GM13976 (cell line): ENCODE data around the gene FANCM.

Experiments
- DNase-seq: peaks from one replicate; pipeline ENCODE4 v3.0.0; 2012; ENCODE audit warnings: low spot score
- CTCF ChIP-seq: IDR thresholded peaks from 2 replicates; pipeline ENCODE4 v1.5.1; 2012; ENCODE audit warnings: borderline replicate concordance, mild to moderate bottlenecking; ENCODE audit not compliant: insufficient read depth; ENCODE audit errors: extremely low read depth, missing control alignments, control extremely low read depth
- in situ Hi-C: fragments of 300-500 bp; cut with MboI; formaldehyde crosslinking; loops from one replicate; pipeline ENCODE4 v1.12.0; 2022; ENCODE audit warnings: low sequenced_read_pairs, mixed read lengths, inconsistent platforms; ENCODE audit not compliant: unreplicated experiment

Gene FANCM

GRCh38 chr14:45194964-45195363 is 59.2 kb downstream of the FANCM start:
- no peak for TF ChIP-seq CTCF
- in situ Hi-C loops = no loop called here
- DNase-seq = no peak

- in situ Hi-C loops = no loop called here
- no peak for TF ChIP-seq CTCF
- no peak for DNase-seq
These were observed 62.8 kb downstream of the FANCM start for GRCh38 chr14:45198551-45198950.

- DNase-seq = no peak
- no peak for TF ChIP-seq CTCF
- in situ Hi-C loops = no loop called here
These were observed 63.5 kb downstream of the FANCM start for GRCh38 chr14:45199230-45199629.

GRCh38 chr14:45201905-45202304 is 66.2 kb downstream of the FANCM start:
- no peak for DNase-seq
- in situ Hi-C loops = no loop called here
- TF ChIP-seq CTCF = peak; percentile 42

- TF ChIP-seq CTCF = no peak
- DNase-seq = no peak
- in situ Hi-C loops = no loop called here
These were observed 68.5 kb downstream of the FANCM start for GRCh38 chr14:45204241-45204640.

- in situ Hi-C loops = no loop called here
- no peak for DNase-seq
- TF ChIP-seq CTCF = no peak
These were observed 74.4 kb downstream of the FANCM start for GRCh38 chr14:45210159-45210558.

GRCh38 chr14:45211295-45211694 is 75.6 kb downstream of the FANCM start:
- in situ Hi-C loops = no loop called here
- TF ChIP-seq CTCF = no peak
- no peak for DNase-seq
